Mononuclear cell (primary cell): ENCODE measurements around the gene SPRYD4. TPM values are rescaled to one million over a fixed set of nuclear protein-coding genes. Genes with fewer than 3 reads are reported as not detected.
"Not testable (repeated sequence)": the region's sequence is repeated elsewhere in the genome, so short reads cannot be mapped to it uniquely, and the experiment has no call there.

Source experiments
- H3K27me3 ChIP-seq: 2 replicates; pipeline ENCODE4 v1.6.0; 2011; ENCODE audit warnings: low read length, control low read depth; ENCODE audit not compliant: insufficient read depth
- H3K4me1 ChIP-seq: 2 replicates; pipeline ENCODE4 v1.5.1; 2011; ENCODE audit warnings: mild to moderate bottlenecking, low read length, control low read depth; ENCODE audit not compliant: insufficient read depth
- H3K4me3 ChIP-seq: 2 replicates; pipeline ENCODE4 v1.5.1; 2011; ENCODE audit warnings: mild to moderate bottlenecking, low read length, moderate library complexity
- H3K9me3 ChIP-seq: 2 replicates; pipeline ENCODE4 v1.5.1; 2011; ENCODE audit warnings: low read depth, mild to moderate bottlenecking, control low read depth, low read length
- total RNA-seq: library from RNA; depleted of rRNA; stranded (reverse); fragments of >200 nt; gene quantifications from one replicate; pipeline ENCODE4 v1.2.3, GENCODE V29; 2012

SPRYD4 gene
- 2.9 TPM for total RNA-seq

- peak within 1 kb of the TSS; percentile 85 for H3K4me3 ChIP-seq
- peaks cover 32% of the 10 kb centered on the region for H3K4me1 ChIP-seq
- no peaks in the 10 kb centered on the region for H3K27me3 ChIP-seq
- H3K9me3 ChIP-seq: no peaks in the 10 kb centered on the region
These were observed at the start of gene SPRYD4 for GRCh38 chr12:56468216-56469006. TSS of gene SPRYD4 (plus strand) at chr12:56468578. CDS start at chr12:56468592, 14 bp downstream.

DNA sequence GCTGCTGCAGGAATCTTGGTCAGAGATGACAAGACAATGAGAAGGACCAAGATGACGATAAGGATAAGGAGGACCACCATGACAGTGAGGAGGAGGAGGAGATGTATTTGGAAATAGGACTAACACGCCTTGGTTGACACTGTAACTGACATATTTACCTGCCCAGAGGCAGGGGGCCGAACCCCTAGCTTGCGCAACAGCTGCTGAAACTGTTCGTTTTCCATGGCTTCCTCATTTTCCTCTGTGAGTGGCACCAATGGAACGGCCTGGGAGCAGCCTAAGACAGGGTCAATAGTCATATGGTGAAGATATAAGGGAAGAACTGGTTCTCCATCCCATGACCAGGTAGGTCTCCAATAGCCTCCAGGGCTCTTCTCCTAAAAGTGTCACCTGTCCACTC is 48.0 kb upstream of the SPRYD4 start:
- no peak overlapping the region for H3K4me3 ChIP-seq
- H3K27me3 ChIP-seq: no peaks in the 10 kb centered on the region
- no peaks in the 10 kb centered on the region for H3K4me1 ChIP-seq
- no peaks in the 10 kb centered on the region for H3K9me3 ChIP-seq

GRCh38 chr12:56425193-56425592 is 43.2 kb upstream of the SPRYD4 start:
- no peaks in the 10 kb centered on the region for H3K4me1 ChIP-seq
- H3K4me3 ChIP-seq: no peak overlapping the region
- no peaks in the 10 kb centered on the region for H3K9me3 ChIP-seq
- no peaks in the 10 kb centered on the region for H3K27me3 ChIP-seq

DNA sequence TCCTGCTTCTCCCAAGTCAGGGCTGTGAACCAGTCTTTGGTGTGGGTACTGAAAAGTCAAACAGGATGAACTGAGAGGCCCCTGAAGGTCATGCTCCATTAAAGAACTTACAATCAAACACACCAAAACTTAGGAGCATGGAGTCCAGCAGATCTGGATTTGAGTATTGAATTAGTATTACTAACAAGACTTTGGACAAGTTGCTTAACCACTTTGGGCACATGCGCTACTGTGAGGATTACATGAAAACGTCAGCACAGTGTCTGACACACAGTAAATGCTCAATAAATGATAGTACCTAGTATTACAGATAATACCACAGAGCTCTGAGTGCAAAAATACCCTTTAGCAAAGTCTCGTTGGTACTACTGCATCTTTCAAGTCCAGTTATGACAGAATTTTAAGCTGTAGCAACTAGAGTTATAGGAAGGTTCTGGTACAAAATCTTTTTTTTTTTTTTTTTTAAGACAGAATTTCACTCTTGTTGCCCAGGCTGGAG is 42.4 kb upstream of the SPRYD4 start:
- H3K27me3 ChIP-seq: no peaks in the 10 kb centered on the region
- H3K4me3 ChIP-seq: no peak overlapping the region
- H3K4me1 ChIP-seq: no peaks in the 10 kb centered on the region
- H3K9me3 ChIP-seq: no peaks in the 10 kb centered on the region

DNA sequence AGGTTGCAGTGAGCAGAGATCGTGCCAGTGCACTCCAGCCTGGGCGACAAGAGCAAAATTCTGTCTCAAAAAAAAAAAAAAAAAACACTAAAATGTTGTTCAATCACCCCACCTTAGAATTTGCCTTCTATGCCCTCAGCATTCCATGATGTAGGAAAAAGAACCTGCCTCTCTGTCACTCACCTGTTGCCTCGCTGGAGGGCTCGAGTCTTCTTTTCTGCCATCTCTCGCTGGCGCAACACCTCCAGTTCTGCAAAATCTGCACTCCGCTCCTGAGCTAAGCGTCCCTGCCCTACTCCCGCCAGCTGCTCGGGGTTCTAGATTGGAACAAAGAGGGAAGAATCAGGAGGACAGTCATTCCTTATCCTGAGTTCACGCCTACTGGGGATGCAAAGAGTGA is 37.1 kb upstream of the SPRYD4 start:
- H3K27me3 ChIP-seq: no peaks in the 10 kb centered on the region
- H3K4me3 ChIP-seq: no peak overlapping the region
- no peaks in the 10 kb centered on the region for H3K9me3 ChIP-seq
- no peaks in the 10 kb centered on the region for H3K4me1 ChIP-seq

GRCh38 chr12:56431850-56432249 is 36.5 kb upstream of the SPRYD4 start:
- H3K9me3 ChIP-seq: no peaks in the 10 kb centered on the region
- H3K4me1 ChIP-seq: no peaks in the 10 kb centered on the region
- H3K4me3 ChIP-seq: no peak overlapping the region
- H3K27me3 ChIP-seq: no peaks in the 10 kb centered on the region

DNA sequence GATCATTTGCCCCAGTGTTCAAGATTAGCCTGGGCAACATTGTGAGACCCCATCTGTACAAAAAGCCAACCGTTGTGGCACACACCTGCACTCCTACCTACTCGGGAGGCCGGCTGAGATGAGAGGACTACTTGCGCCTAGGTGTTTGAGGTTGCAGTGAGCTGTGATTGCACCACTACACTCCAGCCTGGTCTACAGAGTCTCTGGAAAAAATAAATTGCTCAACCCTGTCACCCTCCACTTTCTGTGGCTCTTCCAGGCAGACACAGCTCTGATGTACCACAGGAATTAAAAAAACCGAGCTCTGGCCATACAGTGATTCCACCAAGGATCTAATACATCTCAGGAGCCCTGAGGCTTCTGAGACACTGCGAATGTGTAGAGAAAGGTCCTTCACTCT is 33.5 kb upstream of the SPRYD4 start:
- Histone ChIP-seq H3K9me3 (no peaks in the 10 kb centered on the region), H3K27me3 (no peaks in the 10 kb centered on the region), H3K4me3 (no peak overlapping the region), H3K4me1 (no peaks in the 10 kb centered on the region)

- no peaks in the 10 kb centered on the region for H3K4me1 ChIP-seq
- no peaks in the 10 kb centered on the region for H3K27me3 ChIP-seq
- no peaks in the 10 kb centered on the region for H3K9me3 ChIP-seq
- no peak overlapping the region for H3K4me3 ChIP-seq
These were observed 30.8 kb upstream of the SPRYD4 start for GRCh38 chr12:56437430-56438176.

DNA sequence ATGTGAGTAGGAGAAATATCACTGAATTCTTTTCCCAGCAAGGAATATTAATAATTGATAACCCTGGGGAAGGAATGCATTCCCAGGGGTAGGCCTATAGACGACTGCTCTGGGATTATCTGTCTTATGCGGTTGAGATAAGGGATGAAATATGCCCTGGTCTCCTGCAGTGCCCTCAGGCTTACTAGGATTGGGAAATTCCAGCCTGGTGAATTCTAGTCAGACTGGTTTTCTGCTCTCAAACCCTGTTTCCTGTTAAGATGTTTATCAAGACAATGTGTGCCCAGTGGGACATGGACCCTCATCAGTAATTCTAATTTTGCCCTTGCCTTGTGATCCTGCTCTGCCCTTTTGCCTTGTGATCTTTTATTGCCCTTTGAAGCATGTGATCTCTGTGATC is 25.2 kb upstream of the SPRYD4 start:
- not testable (repeated sequence) for H3K9me3 ChIP-seq, H3K4me3 ChIP-seq, H3K4me1 ChIP-seq, H3K27me3 ChIP-seq

GRCh38 chr12:56448860-56449621 is 19.3 kb upstream of the SPRYD4 start, which contains the start of gene TIMELESS:
TSS of gene TIMELESS (minus strand) at chr12:56449426. CDS start at chr12:56434170, 15,256 bp downstream.
- H3K4me1 ChIP-seq: peaks cover 18% of the 10 kb centered on the region
- peak within 1 kb of the TSS; percentile 76 for H3K4me3 ChIP-seq
- no peaks in the 10 kb centered on the region for H3K9me3 ChIP-seq
- no peaks in the 10 kb centered on the region for H3K27me3 ChIP-seq

DNA sequence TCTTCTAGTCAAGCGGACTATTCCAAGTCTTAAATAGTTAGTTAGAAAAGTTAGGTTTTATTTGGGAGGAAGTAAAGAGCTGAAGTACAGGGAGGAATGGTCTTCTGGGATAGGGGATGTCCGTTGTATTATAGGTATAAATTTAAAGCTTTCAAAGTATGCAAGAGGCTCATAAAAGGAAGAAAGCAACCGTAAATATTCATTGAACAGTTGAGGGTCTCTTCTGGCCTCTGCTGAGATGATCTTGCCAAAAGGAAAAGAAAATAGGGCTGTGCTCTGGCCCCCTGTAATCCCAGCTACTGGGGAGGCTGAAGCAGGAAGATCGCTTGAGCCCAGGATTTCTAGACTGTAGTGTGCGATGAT is 18.8 kb upstream of the SPRYD4 start:
- H3K27me3 ChIP-seq: no peaks in the 10 kb centered on the region
- peaks cover 18% of the 10 kb centered on the region for H3K4me1 ChIP-seq
- H3K9me3 ChIP-seq: no peaks in the 10 kb centered on the region
- peak overlapping the region; percentile 76 for H3K4me3 ChIP-seq

- Histone ChIP-seq H3K27me3 (no peaks in the 10 kb centered on the region), H3K4me1 (peaks cover 18% of the 10 kb centered on the region), H3K9me3 (no peaks in the 10 kb centered on the region), H3K4me3 (no peak overlapping the region)
These were observed 18.1 kb upstream of the SPRYD4 start for GRCh38 chr12:56450241-56450640.

- Histone ChIP-seq H3K9me3 (no peaks in the 10 kb centered on the region), H3K4me3 (no peak overlapping the region), H3K27me3 (no peaks in the 10 kb centered on the region), H3K4me1 (peaks cover 18% of the 10 kb centered on the region)
These were observed 17.2 kb upstream of the SPRYD4 start for GRCh38 chr12:56451147-56451546.

DNA sequence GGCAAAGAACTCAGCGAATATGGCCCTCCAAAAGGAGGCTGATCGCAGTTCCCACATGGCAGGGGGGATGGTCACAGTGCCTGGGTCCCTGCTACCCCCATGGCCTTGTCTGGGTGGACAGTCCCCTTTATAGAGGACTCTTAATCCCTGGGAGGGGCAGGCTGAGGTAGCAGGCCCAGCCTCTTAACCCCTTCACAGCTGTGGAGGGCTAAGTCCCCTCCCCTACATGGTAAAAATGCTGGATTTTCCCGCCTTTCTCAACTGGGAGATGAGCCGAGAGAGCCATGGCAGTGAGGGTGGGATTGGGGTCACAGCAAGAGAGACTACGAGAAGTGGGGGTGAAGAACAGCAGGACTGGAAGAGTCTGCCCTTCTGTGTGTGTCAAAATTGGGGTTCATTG is 13.8 kb upstream of the SPRYD4 start, which contains the start of gene MIP:
TSS of gene MIP (minus strand) at position 101 of the 400 bp plus-strand sequence. CDS start at position 57, 44 bp downstream.
- H3K9me3 ChIP-seq: no peaks in the 10 kb centered on the region
- H3K27me3 ChIP-seq: no peaks in the 10 kb centered on the region
- H3K4me1 ChIP-seq: peaks cover 6% of the 10 kb centered on the region
- no peak within 1 kb of the TSS for H3K4me3 ChIP-seq

DNA sequence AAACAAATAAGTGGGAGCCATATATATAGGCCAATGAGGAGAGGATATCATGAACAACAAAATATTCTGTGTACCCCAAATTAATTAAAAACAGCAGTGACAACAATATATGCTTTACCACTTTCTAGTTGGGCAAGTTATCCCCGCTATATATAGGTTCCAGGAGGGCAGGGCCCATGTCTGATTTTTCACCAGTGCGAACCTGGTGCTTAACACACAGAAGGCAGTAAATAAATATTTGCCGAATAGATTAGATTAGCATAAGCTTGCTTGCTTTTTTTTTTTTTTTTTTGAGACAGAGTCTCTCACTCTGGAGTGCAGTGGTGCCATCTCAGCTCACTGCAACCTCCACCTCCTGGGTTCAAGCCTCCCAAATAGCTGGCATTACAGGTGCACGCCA is 10.6 kb upstream of the SPRYD4 start:
- Histone ChIP-seq H3K4me3 (no peak overlapping the region), H3K4me1 (no peaks in the 10 kb centered on the region), H3K9me3 (no peaks in the 10 kb centered on the region), H3K27me3 (no peaks in the 10 kb centered on the region)
